GM12878 (cell line): ENCODE results near the gene NUAK2. TPM values are rescaled to one million over a fixed set of nuclear protein-coding genes. Genes with fewer than 3 reads are reported as not detected.

Experiments
- ATAC-seq: fragments of 200-7000 bp; cut with Tn5 transposase; 3 replicates; pipeline ENCODE4 v1.9.1; 2020; ENCODE audit warnings: mild to moderate bottlenecking, moderate library complexity
- BruUV-seq: library from RNA; stranded (reverse); fragments of 400-500 nt; replicated peaks from 2 replicates; lab custom pipeline; 2021; lab: Mats Ljungman, UMichigan
- CTCF ChIA-PET: fragments of 300-600 bp; sonication (Branson Sonifier 250); formaldehyde crosslinking; extraction: SDS; loops from one replicate; lab custom pipeline; 2021; ENCODE audit warnings: inconsistent platforms; lab: Yijun Ruan, JAX
- POLR2A ChIA-PET: fragments of 350-600 bp; formaldehyde crosslinking; extraction: SDS; loops from one replicate; lab custom pipeline; 2021; ENCODE audit warnings: inconsistent platforms; lab: Charles Lee
- RAD21 ChIA-PET: fragments of 300-600 bp; sonication (Branson Sonifier 250); formaldehyde crosslinking; loops from one replicate; lab custom pipeline; 2023; ENCODE audit warnings: antibody characterized with exemption; ENCODE audit not compliant: unreplicated experiment; lab: Charles Lee
- SMC1A ChIA-PET: fragments of 300-600 bp; sonication (Branson Sonifier 250); formaldehyde crosslinking; loops from one replicate; lab custom pipeline; 2023; ENCODE audit not compliant: unreplicated experiment, uncharacterized antibody; lab: Charles Lee
- DNase-seq: peaks from one replicate; pipeline ENCODE4 v3.0.0-alpha.2; 2011; ENCODE audit warnings: low read depth, low spot score
- FAIRE-seq: peaks from 3 replicates; lab custom pipeline; 2011; peaks lifted over from hg19 to GRCh38; lab: Jason Lieb, UNC
- H2AFZ ChIP-seq: 2 replicates; pipeline ENCODE4 v1.6.0; 2011; ENCODE audit warnings: low read depth, low read length, control low read depth; ENCODE audit not compliant: control insufficient read depth
- H3K27ac ChIP-seq: 2 replicates; pipeline ENCODE4 v1.5.1; 2011; ENCODE audit warnings: control low read depth; ENCODE audit not compliant: control insufficient read depth, insufficient read depth
- H3K27me3 ChIP-seq, 2 experiments: replicated peaks in 1 of 2; 2 replicates each; pipeline versions ENCODE4 v1.6.0 to v1.6.1; 2011; ENCODE audit warnings: low read length in 1 of 2; ENCODE audit not compliant: control insufficient read depth in 2 of 2, insufficient read depth in 2 of 2
- H3K36me3 ChIP-seq, 2 experiments: 2 replicates each; pipeline ENCODE4 v1.5.1; 2011; ENCODE audit warnings: low read length in 1 of 2; ENCODE audit not compliant: control insufficient read depth in 2 of 2, insufficient read depth in 2 of 2
- H3K4me1 ChIP-seq: 2 replicates; pipeline ENCODE4 v1.6.1; 2011; ENCODE audit warnings: mild to moderate bottlenecking, low read length, moderate library complexity, mixed read lengths; ENCODE audit not compliant: control insufficient read depth, insufficient read depth
- H3K4me2 ChIP-seq: 2 replicates; pipeline ENCODE4 v1.6.0; 2011; ENCODE audit warnings: control low read depth; ENCODE audit not compliant: control insufficient read depth, insufficient read depth
- H3K4me3 ChIP-seq: fragments of 200-600 bp; sonication (generic); 2 replicates; pipeline ENCODE4 v1.5.1; 2016
- H3K79me2 ChIP-seq: 2 replicates; pipeline ENCODE4 v1.6.0; 2011; ENCODE audit warnings: low read length; ENCODE audit not compliant: control insufficient read depth, insufficient read depth
- H3K9ac ChIP-seq: 2 replicates; pipeline ENCODE4 v1.8.0; 2011; ENCODE audit warnings: low read length, control low read depth, mixed read lengths; ENCODE audit not compliant: control insufficient read depth, insufficient read depth
- H3K9me3 ChIP-seq: replicated peaks from 3 replicates; pipeline ENCODE4 v1.5.1; 2011; ENCODE audit warnings: mild to moderate bottlenecking, low read length; ENCODE audit not compliant: control insufficient read depth, insufficient read depth
- H4K20me1 ChIP-seq: 2 replicates; pipeline ENCODE4 v1.6.0; 2011; ENCODE audit not compliant: control insufficient read depth, insufficient read depth
- CHD4 ChIP-seq: fragments of 200-600 bp; sonication (generic); IDR thresholded peaks from 2 replicates; pipeline ENCODE4 v1.6.1; 2016; ENCODE audit warnings: mild to moderate bottlenecking
- EZH2 ChIP-seq: IDR thresholded peaks from 2 replicates; pipeline ENCODE4 v1.6.1; 2012; ENCODE audit warnings: low read depth, mild to moderate bottlenecking, control low read depth, inconsistent platforms, low read length, borderline replicate concordance; ENCODE audit not compliant: control insufficient read depth
- FOXK2 ChIP-seq: fragments of 450-650 bp; IDR thresholded peaks from 2 replicates; pipeline ENCODE4 v1.6.1; 2017; ENCODE audit warnings: mild to moderate bottlenecking, moderate library complexity
- FOXM1 ChIP-seq: IDR thresholded peaks from 2 replicates; pipeline ENCODE4 v1.6.1; 2012; ENCODE audit warnings: low read depth, mild to moderate bottlenecking, inconsistent platforms, low read length, moderate library complexity
- HCFC1 ChIP-seq: fragments of 150-350 bp; IDR thresholded peaks from 2 replicates; pipeline ENCODE4 v1.6.1; 2014; ENCODE audit warnings: low read length
- KDM1A ChIP-seq: fragments of 200-600 bp; sonication (generic); IDR thresholded peaks from 2 replicates; pipeline ENCODE4 v1.6.1; 2016; ENCODE audit warnings: borderline replicate concordance
- NFYB ChIP-seq: IDR thresholded peaks from 2 replicates; pipeline ENCODE4 v1.6.1; 2011; ENCODE audit warnings: low read depth, mild to moderate bottlenecking, low read length, improper control_type of control experiment, moderate library complexity; ENCODE audit not compliant: insufficient read depth
- PAX5 ChIP-seq: IDR thresholded peaks from 2 replicates; pipeline ENCODE4 v1.6.1; 2011; ENCODE audit warnings: low read depth, low read length, borderline replicate concordance
- PAX8 ChIP-seq: fragments of 450-650 bp; IDR thresholded peaks from 2 replicates; pipeline ENCODE4 v1.6.1; 2017; ENCODE audit warnings: mild to moderate bottlenecking, moderate library complexity
- RAD21 ChIP-seq: IDR thresholded peaks from 2 replicates; pipeline ENCODE4 v1.6.1; 2011; ENCODE audit warnings: mild to moderate bottlenecking, low read depth, low read length, moderate library complexity; ENCODE audit not compliant: insufficient read depth
- SREBF1 ChIP-seq: IDR thresholded peaks from 2 replicates; pipeline ENCODE4 v1.6.1; 2012; ENCODE audit warnings: mild to moderate bottlenecking, low read length
- SUZ12 ChIP-seq: fragments of 200-600 bp; sonication (generic); IDR thresholded peaks from one replicate; pipeline ENCODE4 v1.6.1; 2018; ENCODE audit warnings: antibody characterized with exemption, mild to moderate bottlenecking; ENCODE audit not compliant: unreplicated experiment
- ZNF274 ChIP-seq: IDR thresholded peaks from one replicate; pipeline ENCODE4 v1.8.0; 2011; ENCODE audit not compliant: insufficient read length, insufficient read depth
- WGBS: methylation state at CpG from one replicate; pipeline ENCODE4 v1.1.6; 2016; ENCODE audit warnings: low lambda C conversion rate; ENCODE audit not compliant: insufficient replicate concordance, insufficient coverage; ENCODE audit errors: missing lambda C conversion rate; 5-methylcytosine and 5-hydroxymethylcytosine counted together
- in situ Hi-C: fragments of 300-500 bp; cut with MboI; formaldehyde crosslinking; loops from 9 replicates; pipeline ENCODE4 v1.14.3; 2018; ENCODE audit warnings: mixed read lengths
- intact Hi-C: fragments of 100-400 bp; cut with micrococcal nuclease; formaldehyde crosslinking; loops from one replicate; pipeline ENCODE4 v1.14.2; 2022; ENCODE audit not compliant: unreplicated experiment
- polyA plus RNA-seq, 11 experiments: library from polyadenylated mRNA; depleted of rRNA in 4 of 11; unstranded in 6 of 11; stranded (reverse) in 5 of 11; fragments of >200 nt; fragmentation: Nextera tagmentation in 4 of 11; fragmentation: Illumina TruSeq in 1 of 11; extraction: Ambion mirVana in 4 of 11; extraction: Trizol in 1 of 11; gene quantifications; 1 replicate in 1 of 11; 2 replicates in 10 of 11; pipeline versions ENCODE4 v1.2.1 to v1.2.3, GENCODE V29; 2011 to 2016; ENCODE audit warnings: inconsistent platforms in 2 of 11, missing spikeins in 2 of 11, low read depth in 1 of 11
- total RNA-seq, 4 experiments: library from RNA; depleted of rRNA in 3 of 4; stranded (reverse); fragments of >200 nt in 3 of 4; fragmentation: Illumina TruSeq in 1 of 4; extraction: Trizol in 1 of 4; gene quantifications; 2 replicates each; pipeline versions ENCODE4 v1.2.1 to v1.2.3, GENCODE V29; 2013 to 2021
- TF ChIP-seq, protein P1 (sequence below): IDR thresholded peaks from 2 replicates; pipeline ENCODE4 v1.6.1; 2011; ENCODE audit warnings: low read depth, mild to moderate bottlenecking, low read length, moderate library complexity, borderline replicate concordance; ENCODE audit errors: extremely low read depth
- TF ChIP-seq, protein P2 (sequence below): IDR thresholded peaks from 2 replicates; pipeline ENCODE4 v1.6.1; 2011; ENCODE audit warnings: mild to moderate bottlenecking, low read depth, low read length, moderate library complexity; ENCODE audit not compliant: insufficient replicate concordance

NUAK2 gene
- total and polyA plus RNA-seq, 10 of the 15 experiments (the other 5 are each of a cell fraction or from before 2014, with no cell fraction given), result 0.27 to 3.0 (median 1.2) TPM

DNA sequence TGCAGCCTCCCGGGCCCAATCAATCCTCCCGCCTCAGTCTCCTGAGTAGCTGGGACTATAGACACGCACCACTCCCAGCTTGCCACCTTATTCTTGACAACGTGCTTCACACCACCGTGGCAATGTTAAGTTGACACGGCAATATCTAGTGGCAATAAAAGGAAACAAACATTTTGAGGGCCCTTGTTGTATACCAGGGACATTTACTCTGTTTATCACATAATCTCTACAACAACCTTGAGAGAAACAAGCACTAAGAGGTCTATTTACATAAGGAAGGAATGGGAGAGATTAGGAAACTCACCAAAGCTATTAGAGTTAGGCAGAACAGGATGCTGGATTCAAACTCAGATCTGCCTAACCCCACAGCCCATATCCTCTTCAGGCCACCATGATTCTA is 32.1 kb upstream of the NUAK2 start:
- WGBS, result 36% methylated on average over 6 of the region's 6 CpGs
- POLR2A ChIA-PET, result no interaction called here
- no peak for FAIRE-seq
- BruUV-seq, result no TSS peak
- no peaks in the 10 kb centered on the region for H4K20me1 ChIP-seq
- H3K27ac ChIP-seq, result no peak overlapping the region
- H3K79me2 ChIP-seq, result no peaks in the 10 kb centered on the region
- SMC1A ChIA-PET, result interaction anchor here (0.6 to 5.6 kb wide), 32 partner anchors 11 to 305 kb away, joined by 3 to 107 read pairs (median 4); no protein-coding TSS in a partner anchor
- no peaks in the 10 kb centered on the region for H3K9me3 ChIP-seq
- CTCF ChIA-PET, result interaction anchor here (0.6 to 5.8 kb wide), 75 partner anchors 8 to 744 kb away, joined by 3 to 167 read pairs (median 5); no protein-coding TSS in a partner anchor
- in situ Hi-C loops (no loop called here), intact Hi-C loops (loop anchor here (1.0 kb wide), 2 partner anchors 132 to 171 kb away; no protein-coding TSS in a partner anchor)
- RAD21 ChIA-PET, result interaction anchor here (0.6 to 2.5 kb wide), 28 partner anchors 8 to 305 kb away, joined by 3 to 65 read pairs (median 4); no protein-coding TSS in a partner anchor
- no peak overlapping the region for H3K4me2 ChIP-seq
- H3K36me3 ChIP-seq, result no peaks in the 10 kb centered on the region
- peaks cover 0 to 8% of the 10 kb centered on the region in 2 experiments; a peak in 3 of 4 replicates for H3K27me3 ChIP-seq
- H3K9ac ChIP-seq, result no peak overlapping the region
- H3K4me3 ChIP-seq, result no peak overlapping the region
- no peak overlapping the region for H2AFZ ChIP-seq
- no peak for TF ChIP-seq NFYB
- TF ChIP-seq, protein P1, sequence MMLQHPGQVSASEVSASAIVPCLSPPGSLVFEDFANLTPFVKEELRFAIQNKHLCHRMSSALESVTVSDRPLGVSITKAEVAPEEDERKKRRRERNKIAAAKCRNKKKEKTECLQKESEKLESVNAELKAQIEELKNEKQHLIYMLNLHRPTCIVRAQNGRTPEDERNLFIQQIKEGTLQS, result no peak
- TF ChIP-seq, all 136 proteins: peak for 0
- H3K4me1 ChIP-seq, result no peaks in the 10 kb centered on the region
- DNase-seq, result no peak
- ATAC-seq, result no peak

DNA sequence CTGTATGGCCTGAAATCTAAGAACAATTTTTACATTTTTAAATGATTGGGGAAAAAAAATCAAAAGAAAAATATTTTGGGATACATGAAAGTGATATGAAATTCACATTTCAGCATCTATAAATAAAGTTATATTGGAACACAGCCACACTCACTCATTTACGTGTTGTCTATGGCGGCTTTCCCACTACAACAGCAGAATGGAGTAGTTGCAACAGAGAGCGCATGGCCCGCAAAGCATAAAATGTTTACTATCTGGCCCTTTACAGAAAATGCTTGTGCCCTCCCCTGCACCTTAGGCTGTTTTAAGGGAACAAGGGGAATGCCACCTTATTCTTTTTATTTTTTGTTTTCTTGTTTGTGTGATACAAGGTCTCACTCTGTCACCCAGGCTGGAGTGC is 31.6 kb upstream of the NUAK2 start:
- in situ Hi-C loops, result no loop called here
- H4K20me1 ChIP-seq, result no peaks in the 10 kb centered on the region

More for the DNA sequence above, 31.6 kb upstream of the NUAK2 start:
- ChIA-PET SMC1A (interaction anchor here (1.1 to 5.6 kb wide), 12 partner anchors 14 to 173 kb away, joined by 3 to 107 read pairs (median 11); no protein-coding TSS in a partner anchor), POLR2A (no interaction called here), CTCF (interaction anchor here (1.2 to 5.8 kb wide), 26 partner anchors 10 to 279 kb away, joined by 3 to 167 read pairs (median 7); no protein-coding TSS in a partner anchor), RAD21 (interaction anchor here (1.3 to 2.5 kb wide), 10 partner anchors 9 to 305 kb away, joined by 3 to 29 read pairs (median 10); no protein-coding TSS in a partner anchor)
- BruUV-seq, result no TSS peak
- WGBS, result 67% methylated on average over 4 of the region's 4 CpGs
- Histone ChIP-seq H3K9me3 (no peaks in the 10 kb centered on the region), H3K79me2 (no peaks in the 10 kb centered on the region), H3K27me3 (peaks cover 0 to 8% of the 10 kb centered on the region in 2 experiments; a peak in 3 of 4 replicates), H3K4me3 (no peak overlapping the region), H2AFZ (no peak overlapping the region), H3K36me3 (no peaks in the 10 kb centered on the region), H3K4me2 (no peak overlapping the region), H3K27ac (no peak overlapping the region), H3K4me1 (no peaks in the 10 kb centered on the region), H3K9ac (no peak overlapping the region)
- intact Hi-C loops, result no loop called here
- FAIRE-seq (no peak), DNase-seq (no peak), ATAC-seq (no peak)
- no peak for TF ChIP-seq ZNF274
- TF ChIP-seq KDM1A, result no peak
- TF ChIP-seq PAX5, result no peak
- no peak for TF ChIP-seq HCFC1
- no peak for TF ChIP-seq FOXK2
- TF ChIP-seq CHD4, result no peak
- TF ChIP-seq RAD21, result no peak
- no peak for TF ChIP-seq EZH2
- TF ChIP-seq FOXM1, result no peak
- TF ChIP-seq SREBF1, result no peak
- no peak for TF ChIP-seq SUZ12
- TF ChIP-seq PAX8, result no peak
- TF ChIP-seq, protein P2, sequence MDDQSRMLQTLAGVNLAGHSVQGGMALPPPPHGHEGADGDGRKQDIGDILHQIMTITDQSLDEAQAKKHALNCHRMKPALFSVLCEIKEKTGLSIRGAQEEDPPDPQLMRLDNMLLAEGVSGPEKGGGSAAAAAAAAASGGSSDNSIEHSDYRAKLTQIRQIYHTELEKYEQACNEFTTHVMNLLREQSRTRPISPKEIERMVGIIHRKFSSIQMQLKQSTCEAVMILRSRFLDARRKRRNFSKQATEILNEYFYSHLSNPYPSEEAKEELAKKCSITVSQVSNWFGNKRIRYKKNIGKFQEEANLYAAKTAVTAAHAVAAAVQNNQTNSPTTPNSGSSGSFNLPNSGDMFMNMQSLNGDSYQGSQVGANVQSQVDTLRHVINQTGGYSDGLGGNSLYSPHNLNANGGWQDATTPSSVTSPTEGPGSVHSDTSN, result no peak
